A549 (cell line): Measurements from ENCODE around the gene KMT2C. TPM values are rescaled to one million over a fixed set of nuclear protein-coding genes. Genes with fewer than 3 reads are reported as not detected.

Source experiments
- ATAC-seq, 2 experiments: fragments of 200-7000 bp in 1 of 2; fragments of >200 bp in 1 of 2; cut with Nextera tagmentation in 1 of 2; cut with Tn5 transposase in 1 of 2; 3 replicates each; pipeline versions ENCODE4 v1.8.0 to v1.9.1; 2018 to 2020; ENCODE audit warnings: mild to moderate bottlenecking in 1 of 2, moderate library complexity in 1 of 2
- CTCF ChIA-PET: fragments of 300-600 bp; sonication (Branson Sonifier 250); formaldehyde crosslinking; extraction: SDS; loops from one replicate; lab custom pipeline; 2021; ENCODE audit warnings: antibody characterized with exemption, inconsistent platforms; lab: Yijun Ruan, JAX
- POLR2A ChIA-PET: fragments of 350-600 bp; formaldehyde crosslinking; extraction: SDS; loops from one replicate; lab custom pipeline; 2021; ENCODE audit warnings: antibody characterized with exemption, inconsistent platforms; lab: Yijun Ruan, JAX
- DNase-seq, 2 experiments: peaks; one replicate each; pipeline versions ENCODE4 v3.0.0 to v3.0.0-alpha.2; 2011 to 2016; ENCODE audit warnings: low read depth in 1 of 2, low spot score in 1 of 2
- FAIRE-seq: peaks from 2 replicates; lab custom pipeline; 2011; peaks lifted over from hg19 to GRCh38; lab: Jason Lieb, UNC
- H3K27ac ChIP-seq, 2 experiments: fragments of >200 bp; sonication (Bioruptor Twin); formaldehyde crosslinking; 3 replicates each; pipeline ENCODE4 v1.5.1; 2016 to 2017
- H3K4me1 ChIP-seq: fragments of >200 bp; sonication (Bioruptor Twin); formaldehyde crosslinking; 3 replicates; pipeline ENCODE4 v1.6.1; 2016
- H3K4me2 ChIP-seq: fragments of >200 bp; sonication (Bioruptor Twin); formaldehyde crosslinking; 3 replicates; pipeline ENCODE4 v1.6.1; 2016
- H3K4me3 ChIP-seq: fragments of >200 bp; sonication (Bioruptor Twin); formaldehyde crosslinking; 3 replicates; pipeline ENCODE4 v1.5.1; 2016
- H3K9me3 ChIP-seq: fragments of >200 bp; sonication (Bioruptor Twin); formaldehyde crosslinking; 3 replicates; pipeline ENCODE4 v1.6.1; 2016
- E2F6 ChIP-seq: IDR thresholded peaks from 2 replicates; pipeline ENCODE4 v1.6.1; 2012; ENCODE audit warnings: low read depth, borderline replicate concordance
- EHMT2 ChIP-seq: fragments of 200-600 bp; sonication (generic); IDR thresholded peaks from 2 replicates; pipeline ENCODE4 v1.6.1; 2016; ENCODE audit warnings: antibody characterized with exemption, low read depth, mild to moderate bottlenecking, moderate library complexity
- FOSB ChIP-seq: fragments of 250-450 bp; sonication (Bioruptor Pico); IDR thresholded peaks from 2 replicates; pipeline ENCODE4 v1.5.0; 2020; ENCODE audit warnings: mild to moderate bottlenecking, moderate library complexity
- FOXS1 ChIP-seq: fragments of 250-450 bp; sonication (Bioruptor Pico); IDR thresholded peaks from 2 replicates; pipeline ENCODE4 v1.5.0; 2020; ENCODE audit warnings: mild to moderate bottlenecking, moderate library complexity
- GATA3 ChIP-seq: IDR thresholded peaks from 2 replicates; pipeline ENCODE4 v1.6.1; 2012; ENCODE audit warnings: borderline replicate concordance
- HDAC2 ChIP-seq: fragments of 200-600 bp; sonication (generic); IDR thresholded peaks from 2 replicates; pipeline ENCODE4 v1.6.1; 2016
- HOXA7 ChIP-seq: fragments of 250-450 bp; sonication (Bioruptor Pico); IDR thresholded peaks from 2 replicates; pipeline ENCODE4 v1.5.0; 2020; ENCODE audit warnings: mild to moderate bottlenecking, moderate library complexity
- JUNB ChIP-seq: fragments of >200 bp; sonication (Bioruptor Twin); formaldehyde crosslinking; IDR thresholded peaks from 2 replicates; pipeline ENCODE4 v1.6.1; 2016
- KDM5A ChIP-seq: fragments of 200-600 bp; sonication (generic); IDR thresholded peaks from 2 replicates; pipeline ENCODE4 v1.6.1; 2016; ENCODE audit warnings: antibody characterized with exemption, mild to moderate bottlenecking
- MAX ChIP-seq: IDR thresholded peaks from 2 replicates; pipeline ENCODE4 v1.6.1; 2012
- MAZ ChIP-seq: fragments of 150-350 bp; IDR thresholded peaks from 2 replicates; pipeline ENCODE4 v1.6.1; 2014; ENCODE audit warnings: antibody characterized with exemption, low read depth, low read length, borderline replicate concordance
- NFE2L2 ChIP-seq: fragments of 150-350 bp; conservative IDR thresholded peaks from 2 replicates; pipeline ENCODE4 v1.6.1; 2014; ENCODE audit warnings: low read length
- NR3C1 ChIP-seq: fragments of >200 bp; sonication (Bioruptor Twin); formaldehyde crosslinking; IDR thresholded peaks from 3 replicates; pipeline ENCODE4 v1.6.1; 2017
- POLR2A ChIP-seq: IDR thresholded peaks from 2 replicates; pipeline ENCODE4 v1.6.1; 2012; ENCODE audit warnings: mild to moderate bottlenecking, low read length
- POLR2AphosphoS2 ChIP-seq: conservative IDR thresholded peaks from 2 replicates; pipeline ENCODE4 v1.6.1; 2012; ENCODE audit warnings: low read length, improper control_type of control experiment, inconsistent platforms
- RARB ChIP-seq: fragments of 250-450 bp; sonication (Bioruptor Pico); IDR thresholded peaks from 2 replicates; pipeline ENCODE4 v1.8.0; 2021; ENCODE audit warnings: mild to moderate bottlenecking, moderate library complexity
- RFX5 ChIP-seq: fragments of 450-650 bp; IDR thresholded peaks from 2 replicates; pipeline ENCODE4 v1.7.1; 2014; ENCODE audit warnings: antibody characterized with exemption, mild to moderate bottlenecking, moderate library complexity
- RNF2 ChIP-seq: fragments of 200-600 bp; sonication (generic); IDR thresholded peaks from 2 replicates; pipeline ENCODE4 v1.6.1; 2016; ENCODE audit warnings: low read depth, mild to moderate bottlenecking, antibody characterized with exemption, moderate library complexity, borderline replicate concordance
- SMC3 ChIP-seq: fragments of >200 bp; sonication (Bioruptor Twin); formaldehyde crosslinking; IDR thresholded peaks from 3 replicates; pipeline ENCODE4 v1.6.1; 2018; ENCODE audit warnings: inconsistent platforms
- TFCP2L1 ChIP-seq: fragments of 250-450 bp; sonication (Bioruptor Pico); IDR thresholded peaks from 2 replicates; pipeline ENCODE4 v1.5.0; 2021; ENCODE audit warnings: mild to moderate bottlenecking
- TP53 ChIP-seq: fragments of 250-450 bp; sonication (Bioruptor Pico); IDR thresholded peaks from 2 replicates; pipeline ENCODE4 v1.5.0; 2021; ENCODE audit warnings: mild to moderate bottlenecking, moderate library complexity
- ZFP36 ChIP-seq: fragments of 450-650 bp; IDR thresholded peaks from 2 replicates; pipeline ENCODE4 v1.6.1; 2014; ENCODE audit warnings: borderline replicate concordance; ENCODE audit not compliant: partially characterized antibody
- ZSCAN20 ChIP-seq: fragments of 250-450 bp; sonication (Bioruptor Pico); IDR thresholded peaks from 2 replicates; pipeline ENCODE4 v1.8.0; 2022; ENCODE audit warnings: mild to moderate bottlenecking, moderate library complexity
- WGBS: methylation state at CpG from one replicate; pipeline ENCODE4 v1.1.6; 2017; ENCODE audit errors: missing lambda C conversion rate; 5-methylcytosine and 5-hydroxymethylcytosine counted together
- polyA plus RNA-seq, 4 experiments: library from polyadenylated mRNA; depleted of rRNA in 3 of 4; stranded (reverse); fragments of >200 nt; fragmentation: RNase III in 1 of 4; extraction: RNeasy Plus Mini Kit Qiagen cat#74134 plus additional on column Dnase treatment in 1 of 4; gene quantifications; 2 replicates in 3 of 4; 3 replicates in 1 of 4; pipeline ENCODE4 v1.2.3, GENCODE V29; 2011 to 2017
- small RNA-seq, 6 experiments: library from RNA; depleted of rRNA; stranded (forward); fragments of <200 nt; gene quantifications; one replicate each; pipeline ENCODE3, GENCODE V24; 2012
- TF ChIP-seq, protein P1 (sequence below): fragments of >200 bp; sonication (Bioruptor Twin); formaldehyde crosslinking; IDR thresholded peaks from 2 replicates; pipeline ENCODE4 v1.6.1; 2016
- TF ChIP-seq, protein P2 (sequence below): fragments of 150-350 bp; IDR thresholded peaks from 2 replicates; pipeline ENCODE4 v1.6.1; 2014; ENCODE audit warnings: low read depth, mild to moderate bottlenecking, low read length

The KMT2C gene
- polyA plus RNA-seq, 2 of the 4 experiments (the other 2 are of a cell fraction): 4.2 to 13.1 TPM

- TF ChIP-seq GATA3 (no peak), MAZ (no peak), SMC3 (no peak), ZSCAN20 (no peak), MAX (no peak), RFX5 (no peak), ZFP36 (no peak), HOXA7 (CRISPR knock-in tag) (no peak), FOXS1 (no peak), POLR2A (no peak), EHMT2 (no peak), RARB (no peak), NFE2L2 (no peak), TP53 (CRISPR knock-in tag) (no peak), HDAC2 (no peak), TFCP2L1 (CRISPR knock-in tag) (no peak), RNF2 (no peak), JUNB (no peak)
- TF ChIP-seq, protein P1, sequence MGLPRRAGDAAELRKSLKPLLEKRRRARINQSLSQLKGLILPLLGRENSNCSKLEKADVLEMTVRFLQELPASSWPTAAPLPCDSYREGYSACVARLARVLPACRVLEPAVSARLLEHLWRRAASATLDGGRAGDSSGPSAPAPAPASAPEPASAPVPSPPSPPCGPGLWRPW: no peak
- TF ChIP-seq, protein P2, sequence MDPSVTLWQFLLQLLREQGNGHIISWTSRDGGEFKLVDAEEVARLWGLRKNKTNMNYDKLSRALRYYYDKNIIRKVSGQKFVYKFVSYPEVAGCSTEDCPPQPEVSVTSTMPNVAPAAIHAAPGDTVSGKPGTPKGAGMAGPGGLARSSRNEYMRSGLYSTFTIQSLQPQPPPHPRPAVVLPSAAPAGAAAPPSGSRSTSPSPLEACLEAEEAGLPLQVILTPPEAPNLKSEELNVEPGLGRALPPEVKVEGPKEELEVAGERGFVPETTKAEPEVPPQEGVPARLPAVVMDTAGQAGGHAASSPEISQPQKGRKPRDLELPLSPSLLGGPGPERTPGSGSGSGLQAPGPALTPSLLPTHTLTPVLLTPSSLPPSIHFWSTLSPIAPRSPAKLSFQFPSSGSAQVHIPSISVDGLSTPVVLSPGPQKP: no peak
- WGBS: 94% methylated on average over 7 of the region's 7 CpGs
- Histone ChIP-seq H3K4me3 (no peak overlapping the region), H3K27ac (no peak overlapping the region), H3K9me3 (peaks cover 13% of the 10 kb centered on the region), H3K4me2 (no peak overlapping the region), H3K4me1 (no peaks in the 10 kb centered on the region)
- ChIA-PET CTCF (no interaction called here), POLR2A (no interaction called here)
- FAIRE-seq (no peak), DNase-seq (no peak), ATAC-seq (no peak)
Measured at GRCh38 chr7:152089183-152089582, 346.6 kb downstream of the KMT2C start.

DNA sequence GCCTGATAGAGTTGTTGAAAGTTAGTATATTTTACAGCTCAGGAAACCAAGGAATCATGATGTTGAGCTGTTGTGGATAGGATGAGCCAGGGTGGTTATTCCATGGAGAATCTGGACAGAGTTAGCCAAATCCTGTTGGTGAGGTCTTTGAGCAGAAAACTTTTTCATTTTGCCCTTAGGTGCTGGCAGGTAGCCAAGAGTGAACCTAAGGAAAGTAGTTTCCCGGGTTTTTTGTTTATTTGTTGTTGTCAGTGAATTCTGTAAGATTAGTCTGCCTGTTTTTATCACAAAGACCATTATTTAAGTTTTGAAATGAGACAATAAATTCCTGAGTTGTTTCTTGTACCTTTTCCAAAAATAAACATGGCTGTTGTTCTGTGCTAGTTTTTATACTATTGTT lies 349.3 kb downstream of the KMT2C start:
- no peak for ATAC-seq
- 46% methylated on average over 1 of the region's 1 CpG for WGBS
- H3K27ac ChIP-seq: no peak overlapping the region
- peaks cover 14% of the 10 kb centered on the region for H3K4me1 ChIP-seq
- ChIA-PET POLR2A (no interaction called here), CTCF (no interaction called here)
- no peak overlapping the region for H3K4me2 ChIP-seq
- H3K9me3 ChIP-seq: peaks cover 13% of the 10 kb centered on the region
- FAIRE-seq: no peak
- no peak for TF ChIP-seq FOXS1
- no peak for TF ChIP-seq FOSB (CRISPR knock-in tag)
- TF ChIP-seq JUNB: no peak
- no peak for TF ChIP-seq MAX
- H3K4me3 ChIP-seq: no peak overlapping the region
- no peak for DNase-seq

- ATAC-seq (no peak), DNase-seq (no peak), FAIRE-seq (no peak)
- no peak for TF ChIP-seq NR3C1
- no peak for TF ChIP-seq KDM5A
- no peak for TF ChIP-seq POLR2AphosphoS2
- no peak for TF ChIP-seq ZFP36
- no peak for TF ChIP-seq E2F6
- TF ChIP-seq, protein P1: no peak
- POLR2A ChIA-PET: interaction anchor here (0.6 kb wide), 1 partner anchor 13 kb away, joined by 5 read pairs; no protein-coding TSS in a partner anchor
- 88% methylated on average over 3 of the region's 3 CpGs for WGBS
- H3K4me3 ChIP-seq: no peak overlapping the region
- H3K9me3 ChIP-seq: peaks cover 13% of the 10 kb centered on the region
- H3K27ac ChIP-seq: no peak overlapping the region
- no peak overlapping the region for H3K4me2 ChIP-seq
- peaks cover 28% of the 10 kb centered on the region for H3K4me1 ChIP-seq
- CTCF ChIA-PET: interaction anchor here (0.6 kb wide), 1 partner anchor 69 kb away, joined by 4 read pairs; no protein-coding TSS in a partner anchor
Measured at GRCh38 chr7:152085131-152085530, 350.7 kb downstream of the KMT2C start.

Small RNAs within 50 kb of the gene (small RNA-seq; reads per million reads assigned to genes)
- gene AC104692.1: 0 to 0.35 (median 0) reads per million in 6 experiments
- gene AC104692.2: 0 reads per million in 6 experiments
- gene RF00019: 0 reads per million in 6 experiments

Other genes with a start within 250 kb of the KMT2C start
- gene XRCC2, start 240.1 kb upstream of the KMT2C start, polyA plus RNA-seq (2011; rRNA removed): 10.1 and 13.1 TPM in 2 replicates
- gene XRCC2, start 240.1 kb upstream of the KMT2C start, polyA plus RNA-seq (2017; fragmentation: RNase III; extraction: RNeasy Plus Mini Kit Qiagen cat#74134 plus additional on column Dnase treatment): 12.2 to 14.3 TPM (median 12.3 TPM) in 3 replicates